Measurements from ENCODE around the gene METRNL.

- TF ChIP-seq CTCF (IDR thresholded peaks at IDR 0.05) (no peak), ZFX (IDR thresholded peaks at IDR 0.05; ENCODE audit: borderline replicate concordance) (no peak)
These were observed 14.1 kb downstream of the METRNL start for GRCh38 chr17:83093506-83093905.

Data from 22Rv1 (cell line).